CD14-positive monocyte (primary cell): Measurements from ENCODE around the gene ZC2HC1C. TPM values are rescaled to one million over a fixed set of nuclear protein-coding genes. Genes with fewer than 3 reads are reported as not detected.

ENCODE experiments used
- DNase-seq, 3 donors: peaks; one replicate each; pipeline ENCODE4 v3.0.0-alpha.2; 2011 to 2022
- H2AFZ ChIP-seq: 2 replicates; pipeline ENCODE4 v1.6.0; 2012; ENCODE audit warnings: mild to moderate bottlenecking, low read depth, low read length, inconsistent platforms; ENCODE audit not compliant: insufficient read depth, poor library complexity, severe bottlenecking
- H3K27ac ChIP-seq, 2 donors: 1 replicate in 1 of 2; 2 replicates in 1 of 2; pipeline ENCODE4 v1.5.1; 2012 to 2013; ENCODE audit warnings: low read length in 2 of 2, control low read depth in 1 of 2, inconsistent platforms in 1 of 2, low read depth in 1 of 2, mild to moderate bottlenecking in 1 of 2
- H3K27me3 ChIP-seq, 2 donors: one replicate each; pipeline versions ENCODE4 v1.6.0 to v1.6.1; 2011 to 2013; ENCODE audit warnings: low read length in 2 of 2; ENCODE audit not compliant: control insufficient read depth in 2 of 2, insufficient read depth in 2 of 2
- H3K36me3 ChIP-seq, 2 donors: replicated peaks in 1 of 2; 1 replicate in 1 of 2; 2 replicates in 1 of 2; pipeline versions ENCODE4 v1.5.1 to v1.6.1; 2012 to 2013; ENCODE audit warnings: low read length in 2 of 2, control low read depth in 1 of 2, inconsistent platforms in 1 of 2, mild to moderate bottlenecking in 1 of 2; ENCODE audit not compliant: insufficient read depth in 2 of 2, control insufficient read depth in 1 of 2
- H3K4me1 ChIP-seq, 2 donors: 1 replicate in 1 of 2; 2 replicates in 1 of 2; pipeline versions ENCODE4 v1.5.1 to v1.6.1; 2012 to 2013; ENCODE audit warnings: low read length in 2 of 2, control low read depth in 1 of 2, inconsistent platforms in 1 of 2, mild to moderate bottlenecking in 1 of 2, moderate library complexity in 1 of 2; ENCODE audit not compliant: insufficient read depth in 2 of 2, control insufficient read depth in 1 of 2
- H3K4me2 ChIP-seq: replicated peaks from 2 replicates; pipeline ENCODE3; 2012; ENCODE audit warnings: low read length, moderate library complexity, mild to moderate bottlenecking; ENCODE audit not compliant: poor library complexity, severe bottlenecking; ENCODE audit errors: extremely low read depth
- H3K4me3 ChIP-seq, 3 experiments: fragments of 200-600 bp in 1 of 3; sonication (generic) in 1 of 3; replicated peaks in 1 of 3; 1 replicate in 2 of 3; 2 replicates in 1 of 3; pipeline ENCODE4 v1.5.1; 2011 to 2013; ENCODE audit warnings: low read length in 3 of 3, mild to moderate bottlenecking in 3 of 3, control low read depth in 2 of 3, low read depth in 2 of 3, inconsistent platforms in 1 of 3, moderate library complexity in 1 of 3
- H3K79me2 ChIP-seq: 2 replicates; pipeline ENCODE4 v1.6.0; 2012; ENCODE audit warnings: mild to moderate bottlenecking, control low read depth, inconsistent platforms, low read length, moderate library complexity; ENCODE audit not compliant: insufficient read depth
- H3K9ac ChIP-seq: 2 replicates; pipeline ENCODE4 v1.6.0; 2017; ENCODE audit warnings: low read length, mild to moderate bottlenecking; ENCODE audit not compliant: insufficient read depth, poor library complexity, severe bottlenecking
- H3K9me3 ChIP-seq, 2 donors: replicated peaks in 1 of 2; 1 replicate in 1 of 2; 2 replicates in 1 of 2; pipeline versions ENCODE4 v1.5.1 to v1.6.1; 2012 to 2013; ENCODE audit warnings: low read length in 2 of 2, control low read depth in 1 of 2; ENCODE audit not compliant: control insufficient read depth in 1 of 2, insufficient read depth in 1 of 2
- H4K20me1 ChIP-seq: 2 replicates; pipeline ENCODE4 v1.6.0; 2012; ENCODE audit warnings: mild to moderate bottlenecking, low read length, control low read depth, moderate library complexity; ENCODE audit not compliant: insufficient read depth
- H3K27ac Mint-ChIP-seq, 7 donors: one replicate each; pipeline ENCODE4 v1.8.0; 2020; ENCODE audit warnings: mild to moderate bottlenecking in 7 of 7, mixed read lengths in 7 of 7, moderate library complexity in 6 of 7, inconsistent platforms in 2 of 7
- H3K27me3 Mint-ChIP-seq, 3 donors: one replicate each; pipeline ENCODE4 v1.8.0; 2021 to 2022; ENCODE audit warnings: low read depth in 3 of 3, mild to moderate bottlenecking in 3 of 3, mixed read lengths in 3 of 3, moderate library complexity in 3 of 3, inconsistent platforms in 1 of 3
- H3K36me3 Mint-ChIP-seq, 2 donors: one replicate each; pipeline ENCODE4 v1.8.0; 2020; ENCODE audit warnings: mixed read lengths in 2 of 2, inconsistent platforms in 1 of 2, mild to moderate bottlenecking in 1 of 2
- H3K4me1 Mint-ChIP-seq: one replicate; pipeline ENCODE4 v1.8.0; 2020; ENCODE audit warnings: mild to moderate bottlenecking, mixed read lengths
- H3K4me3 Mint-ChIP-seq, 2 donors: one replicate each; pipeline ENCODE4 v1.8.0; 2020; ENCODE audit warnings: mild to moderate bottlenecking in 2 of 2, mixed read lengths in 2 of 2, moderate library complexity in 1 of 2
- H3K9me3 Mint-ChIP-seq, 7 donors: one replicate each; pipeline ENCODE4 v1.8.0; 2020 to 2022; ENCODE audit warnings: mixed read lengths in 7 of 7, mild to moderate bottlenecking in 6 of 7, moderate library complexity in 6 of 7, inconsistent platforms in 2 of 7
- CTCF ChIP-seq: fragments of 200-600 bp; IDR thresholded peaks from one replicate; pipeline ENCODE4 v1.8.0; 2022; ENCODE audit warnings: antibody characterized with exemption, mild to moderate bottlenecking
- WGBS: methylation state at CpG from one replicate; pipeline ENCODE4 v1.1.5; 2013; ENCODE audit warnings: missing lambda C conversion rate; ENCODE audit not compliant: insufficient coverage; 5-methylcytosine and 5-hydroxymethylcytosine counted together
- intact Hi-C, 2 donors: fragments of 100-400 bp; cut with micrococcal nuclease; formaldehyde crosslinking; loops; one replicate each; pipeline versions ENCODE4 v1.15.0 to v1.15.1; 2023
- polyA plus RNA-seq, 3 donors: library from polyadenylated mRNA; depleted of rRNA in 1 of 3; unstranded in 2 of 3; stranded (reverse) in 1 of 3; fragments of 300-500 nt in 2 of 3; fragments of >200 nt in 1 of 3; fragmentation: Illumina TruSeq in 2 of 3; gene quantifications; 1 replicate in 2 of 3; 2 replicates in 1 of 3; pipeline ENCODE4 v1.2.3, GENCODE V29; 2012 to 2021

The ZC2HC1C gene
- polyA plus RNA-seq, 3 donors = 0.08 TPM; not detected in 2

DNA sequence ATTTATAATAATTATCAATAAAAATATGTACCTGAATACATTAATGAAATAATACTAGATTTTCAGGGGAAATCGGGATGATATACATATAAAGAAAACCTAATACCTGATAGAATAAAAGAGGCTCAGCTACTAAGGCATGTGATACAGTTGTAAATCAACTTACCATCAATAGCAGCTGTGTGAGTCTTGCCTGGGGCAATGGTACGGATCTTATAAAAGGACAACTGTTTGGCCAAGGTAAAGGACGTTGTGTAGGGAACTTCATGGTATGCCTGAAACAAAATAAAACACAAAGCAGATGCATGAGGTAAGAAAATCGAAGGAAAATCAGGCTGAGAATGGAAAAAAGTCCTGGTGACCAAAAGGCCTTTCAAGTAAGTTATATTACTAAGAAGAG is 32.0 kb downstream of the ZC2HC1C start:
- H3K36me3 Mint-ChIP-seq = peaks cover 86 to 97% of the 10 kb centered on the region in 2 donors
- Histone ChIP-seq H3K9me3 (no peaks in the 10 kb centered on the region), H3K9ac (no peak overlapping the region), H3K4me2 (no peak overlapping the region), H3K4me3 (no peak overlapping the region), H4K20me1 (no peaks in the 10 kb centered on the region), H3K27me3 (no peaks in the 10 kb centered on the region), H3K4me1 (no peaks in the 10 kb centered on the region), H2AFZ (no peak overlapping the region), H3K79me2 (no peaks in the 10 kb centered on the region), H3K36me3 (peaks cover 88 to 100% of the 10 kb centered on the region in 2 donors), H3K27ac (no peak overlapping the region)
- TF ChIP-seq CTCF = no peak
- intact Hi-C loops = no loop called here
- H3K4me1 Mint-ChIP-seq = no peaks in the 10 kb centered on the region
- no peak overlapping the region for H3K4me3 Mint-ChIP-seq
- no peaks in the 10 kb centered on the region for H3K27me3 Mint-ChIP-seq
- H3K27ac Mint-ChIP-seq = no peak overlapping the region
- H3K9me3 Mint-ChIP-seq = no peaks in the 10 kb centered on the region
- 100% methylated on average over 2 of the region's 4 CpGs for WGBS
- DNase-seq = no peak

DNA sequence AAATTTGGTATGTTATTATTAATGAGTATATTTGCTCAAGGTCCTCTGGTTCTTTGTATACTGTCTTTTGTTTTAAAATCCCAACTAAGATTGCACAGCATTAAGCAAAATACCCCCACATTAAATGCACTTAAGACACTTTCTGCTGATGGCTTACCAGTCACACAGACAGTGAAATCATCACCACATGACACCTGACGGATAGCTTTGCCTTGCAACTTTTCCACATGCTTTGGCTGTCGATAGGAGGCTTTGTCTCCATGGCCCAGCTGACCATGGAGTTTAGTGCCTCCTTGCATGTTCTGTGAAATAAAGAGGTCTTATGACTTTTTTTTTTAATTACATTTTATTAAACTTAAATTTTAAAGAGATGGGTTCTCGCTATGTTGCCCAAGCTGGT is 37.7 kb downstream of the ZC2HC1C start:
- DNase-seq = no peak
- no peak for TF ChIP-seq CTCF
- H3K4me3 Mint-ChIP-seq = no peak overlapping the region
- peaks cover 82 to 96% of the 10 kb centered on the region in 2 donors for H3K36me3 Mint-ChIP-seq
- H3K4me3 ChIP-seq = no peak overlapping the region
- intact Hi-C loops = no loop called here
- H3K4me1 ChIP-seq = no peaks in the 10 kb centered on the region
- H2AFZ ChIP-seq = no peak overlapping the region
- no peaks in the 10 kb centered on the region for H3K27me3 Mint-ChIP-seq
- H3K9ac ChIP-seq = no peak overlapping the region
- WGBS = no CpG with 5 or more reads among the region's 3 CpGs
- no peaks in the 10 kb centered on the region for H3K9me3 Mint-ChIP-seq
- H4K20me1 ChIP-seq = no peaks in the 10 kb centered on the region
- H3K27ac ChIP-seq = no peak overlapping the region
- H3K36me3 ChIP-seq = peaks cover 86 to 100% of the 10 kb centered on the region in 2 donors
- no peak overlapping the region for H3K27ac Mint-ChIP-seq
- H3K4me1 Mint-ChIP-seq = no peaks in the 10 kb centered on the region
- no peaks in the 10 kb centered on the region for H3K9me3 ChIP-seq
- H3K27me3 ChIP-seq = no peaks in the 10 kb centered on the region
- no peaks in the 10 kb centered on the region for H3K79me2 ChIP-seq
- H3K4me2 ChIP-seq = no peak overlapping the region
